Esophagus squamous epithelium (tissue), 4 donors: ENCODE results near the gene YIPF2.

Experiments used
- CTCF ChIP-seq, 6 experiments: fragments of 450-650 bp in 4 of 6; fragments of 200-600 bp in 2 of 6; sonication (generic) in 2 of 6; IDR thresholded peaks; one replicate each; pipeline ENCODE4 v1.5.1; 2016 to 2019; ENCODE audit warnings: antibody characterized with exemption in 6 of 6, mild to moderate bottlenecking in 4 of 6, moderate library complexity in 4 of 6
- POLR2A ChIP-seq, 4 donors: fragments of 450-650 bp; IDR thresholded peaks; one replicate each; pipeline ENCODE4 v1.6.1; 2017; ENCODE audit warnings: antibody characterized with exemption in 4 of 4, mild to moderate bottlenecking in 4 of 4, moderate library complexity in 3 of 4

DNA sequence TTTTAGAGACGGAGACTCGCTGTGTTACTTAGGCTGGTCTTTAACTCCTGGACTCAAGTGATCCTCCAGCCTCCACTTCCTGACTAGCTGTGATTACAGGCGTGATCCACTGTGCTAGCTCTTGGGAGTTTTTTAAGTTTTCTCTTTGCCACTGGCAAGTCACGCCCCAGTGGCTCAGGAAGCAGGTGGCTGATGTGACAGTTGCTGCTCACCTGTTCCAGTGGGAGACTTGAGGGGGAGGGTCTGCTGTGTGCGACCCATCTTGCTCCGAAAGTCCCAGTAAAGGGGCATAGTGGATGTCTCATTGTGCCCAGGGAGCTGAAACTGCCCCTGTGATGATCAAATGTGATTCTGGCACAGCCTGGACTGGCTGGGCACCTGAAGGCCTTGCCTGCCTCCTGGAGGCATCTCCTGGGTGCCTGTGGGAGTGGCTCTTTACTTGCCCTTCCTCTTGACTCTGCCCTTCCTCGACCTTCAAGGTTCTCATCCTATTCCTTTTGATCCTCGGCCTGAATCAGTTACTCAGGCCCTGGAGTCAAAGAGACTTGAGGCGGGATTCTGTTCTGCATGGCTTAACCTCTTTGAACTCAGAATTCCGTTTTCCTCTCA lies 40.2 kb upstream of the YIPF2 start:
- peak in 3 of 6 experiments; percentile 13 to 34 (median 20) for TF ChIP-seq CTCF (IDR thresholded peaks at IDR 0.05)
- TF ChIP-seq POLR2A (IDR thresholded peaks at IDR 0.05) = no peak
